Left lung (tissue), 10 donors: Measurements from ENCODE around the gene OCSTAMP. TPM values are rescaled to one million over a fixed set of nuclear protein-coding genes. Genes with fewer than 3 reads are reported as not detected.

Experiments
- ATAC-seq: fragments of 200-7000 bp; cut with Tn5 transposase; one replicate; pipeline ENCODE4 v1.9.1; 2020; ENCODE audit warnings: moderate library complexity
- DNase-seq, 4 donors: peaks; one replicate each; pipeline ENCODE4 v3.0.0-alpha.2; 2013 to 2020
- H3K27ac ChIP-seq, 2 donors: fragments of 200-600 bp; sonication (generic) in 1 of 2; one replicate each; pipeline versions ENCODE4 v1.5.0 to v1.8.0; 2020 to 2021
- H3K27me3 ChIP-seq, 2 donors: fragments of 200-600 bp; sonication (generic) in 1 of 2; one replicate each; pipeline versions ENCODE4 v1.5.0 to v1.8.0; 2020 to 2021
- H3K36me3 ChIP-seq, 2 donors: fragments of 200-600 bp; sonication (generic) in 1 of 2; one replicate each; pipeline versions ENCODE4 v1.5.0 to v1.8.0; 2020 to 2021
- H3K4me1 ChIP-seq, 2 donors: fragments of 200-600 bp; one replicate each; pipeline ENCODE4 v1.8.0; 2021
- H3K4me3 ChIP-seq, 2 donors: fragments of 200-600 bp; sonication (generic) in 1 of 2; one replicate each; pipeline versions ENCODE4 v1.5.0 to v1.8.0; 2020 to 2021; ENCODE audit warnings: mild to moderate bottlenecking in 1 of 2
- H3K9me3 ChIP-seq, 2 donors: fragments of 200-600 bp; sonication (generic) in 1 of 2; one replicate each; pipeline versions ENCODE4 v1.5.0 to v1.8.0; 2020 to 2021
- intact Hi-C, 2 donors: fragments of 100-400 bp; cut with DNase I; formaldehyde crosslinking; loops; one replicate each; pipeline versions ENCODE4 v1.11.2 to v1.14.2; 2022
- polyA plus RNA-seq, 6 donors: library from polyadenylated mRNA; unstranded; fragments of 120-200 nt; gene quantifications; one replicate each; pipeline ENCODE4 v1.2.1, GENCODE V29; 2013; ENCODE audit not compliant: insufficient read length in 6 of 6
- total RNA-seq, 2 donors: library from RNA; stranded (reverse); fragmentation: NEBNext Ultra II Directional; extraction: Animal tissue kit (Norgen Biotek cat#: 25700); gene quantifications; one replicate each; pipeline ENCODE4 v1.2.1, GENCODE V29; 2021
- TF ChIP-seq, protein P1 (sequence below), 2 donors: fragments of 200-600 bp; sonication (generic) in 1 of 2; IDR thresholded peaks; one replicate each; pipeline versions ENCODE4 v1.5.0 to v1.8.0; 2021; ENCODE audit warnings: antibody characterized with exemption in 2 of 2
- donor health status: DM: no; HTN: yes; CAD: no.
- donor health status: DM: no; HTN: no; CAD: no.

OCSTAMP gene
- total and polyA plus RNA-seq, 8 donors = not detected

- no peaks in the 10 kb centered on the region for H3K9me3 ChIP-seq
- intact Hi-C loops = no loop called here
- no peak overlapping the region for H3K4me3 ChIP-seq
- no peaks in the 10 kb centered on the region for H3K27me3 ChIP-seq
- TF ChIP-seq, protein P1, sequence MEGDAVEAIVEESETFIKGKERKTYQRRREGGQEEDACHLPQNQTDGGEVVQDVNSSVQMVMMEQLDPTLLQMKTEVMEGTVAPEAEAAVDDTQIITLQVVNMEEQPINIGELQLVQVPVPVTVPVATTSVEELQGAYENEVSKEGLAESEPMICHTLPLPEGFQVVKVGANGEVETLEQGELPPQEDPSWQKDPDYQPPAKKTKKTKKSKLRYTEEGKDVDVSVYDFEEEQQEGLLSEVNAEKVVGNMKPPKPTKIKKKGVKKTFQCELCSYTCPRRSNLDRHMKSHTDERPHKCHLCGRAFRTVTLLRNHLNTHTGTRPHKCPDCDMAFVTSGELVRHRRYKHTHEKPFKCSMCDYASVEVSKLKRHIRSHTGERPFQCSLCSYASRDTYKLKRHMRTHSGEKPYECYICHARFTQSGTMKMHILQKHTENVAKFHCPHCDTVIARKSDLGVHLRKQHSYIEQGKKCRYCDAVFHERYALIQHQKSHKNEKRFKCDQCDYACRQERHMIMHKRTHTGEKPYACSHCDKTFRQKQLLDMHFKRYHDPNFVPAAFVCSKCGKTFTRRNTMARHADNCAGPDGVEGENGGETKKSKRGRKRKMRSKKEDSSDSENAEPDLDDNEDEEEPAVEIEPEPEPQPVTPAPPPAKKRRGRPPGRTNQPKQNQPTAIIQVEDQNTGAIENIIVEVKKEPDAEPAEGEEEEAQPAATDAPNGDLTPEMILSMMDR (IDR thresholded peaks at IDR 0.05) = no peak
- ATAC-seq (no peak), DNase-seq (no peak)
- no peaks in the 10 kb centered on the region for H3K36me3 ChIP-seq
- H3K4me1 ChIP-seq = no peaks in the 10 kb centered on the region
- H3K27ac ChIP-seq = no peak overlapping the region
These were observed 22.3 kb upstream of the OCSTAMP start for GRCh38 chr20:46572790-46573189.

GRCh38 chr20:46572153-46572552, 21.7 kb upstream of the OCSTAMP start:
- Histone ChIP-seq H3K4me1 (no peaks in the 10 kb centered on the region), H3K27ac (no peak overlapping the region), H3K4me3 (no peak overlapping the region), H3K27me3 (no peaks in the 10 kb centered on the region), H3K9me3 (no peaks in the 10 kb centered on the region), H3K36me3 (no peaks in the 10 kb centered on the region)
- peak in 2 of 4 donors; percentile 20 to 49 for DNase-seq
- intact Hi-C loops = no loop called here
- TF ChIP-seq, protein P1 (IDR thresholded peaks at IDR 0.05) = no peak
- ATAC-seq = peak; percentile 33

GRCh38 chr20:46571418-46571817, 21.0 kb upstream of the OCSTAMP start:
- H3K4me3 ChIP-seq = no peak overlapping the region
- DNase-seq = no peak
- H3K27me3 ChIP-seq = no peaks in the 10 kb centered on the region
- intact Hi-C loops = no loop called here
- no peak for ATAC-seq
- TF ChIP-seq, protein P1 (IDR thresholded peaks at IDR 0.05) = no peak
- no peak overlapping the region for H3K27ac ChIP-seq
- no peaks in the 10 kb centered on the region for H3K36me3 ChIP-seq
- H3K4me1 ChIP-seq = no peaks in the 10 kb centered on the region
- H3K9me3 ChIP-seq = no peaks in the 10 kb centered on the region

GRCh38 chr20:46570956-46571355, 20.5 kb upstream of the OCSTAMP start:
- H3K4me1 ChIP-seq = no peaks in the 10 kb centered on the region
- no peaks in the 10 kb centered on the region for H3K9me3 ChIP-seq
- intact Hi-C loops = no loop called here
- TF ChIP-seq, protein P1 (IDR thresholded peaks at IDR 0.05) = no peak
- ATAC-seq (no peak), DNase-seq (no peak)
- H3K36me3 ChIP-seq = no peaks in the 10 kb centered on the region
- H3K27me3 ChIP-seq = no peaks in the 10 kb centered on the region
- no peak overlapping the region for H3K27ac ChIP-seq
- H3K4me3 ChIP-seq = no peak overlapping the region

- Histone ChIP-seq H3K27ac (no peak overlapping the region), H3K9me3 (no peaks in the 10 kb centered on the region), H3K4me3 (no peak overlapping the region), H3K27me3 (peaks cover 0 to 4% of the 10 kb centered on the region in 2 donors), H3K36me3 (no peaks in the 10 kb centered on the region), H3K4me1 (no peaks in the 10 kb centered on the region)
- intact Hi-C loops = no loop called here
- TF ChIP-seq, protein P1 (IDR thresholded peaks at IDR 0.05) = no peak
- ATAC-seq (no peak), DNase-seq (no peak)
These were observed 19.5 kb upstream of the OCSTAMP start for GRCh38 chr20:46569961-46570360.
